Upper lobe of right lung (tissue), 1 donor: ENCODE measurements around the gene KHDRBS2. TPM values are rescaled to one million over a fixed set of nuclear protein-coding genes. Genes with fewer than 3 reads are reported as not detected.
A peak's percentile ranks its signal among the peaks of the same experiment; 100 is the strongest.
"Not testable (repeated sequence)": the region's sequence is repeated elsewhere in the genome, so short reads cannot be mapped to it uniquely, and the experiment has no call there.

Experiments used
- ATAC-seq: fragments of 200-7000 bp; cut with Tn5 transposase; one replicate; pipeline ENCODE4 v1.9.1; 2020; ENCODE audit warnings: mild to moderate bottlenecking, moderate library complexity
- DNase-seq: peaks from one replicate; pipeline ENCODE4 v3.0.0-alpha.2; 2020
- H3K27ac ChIP-seq: fragments of 200-600 bp; one replicate; pipeline ENCODE4 v1.8.0; 2022
- H3K27me3 ChIP-seq: fragments of 200-600 bp; one replicate; pipeline ENCODE4 v1.8.0; 2022; ENCODE audit warnings: mild to moderate bottlenecking
- H3K36me3 ChIP-seq: fragments of 200-600 bp; one replicate; pipeline ENCODE4 v1.8.0; 2022
- H3K4me1 ChIP-seq: fragments of 200-600 bp; one replicate; pipeline ENCODE4 v1.8.0; 2022
- H3K4me3 ChIP-seq: fragments of 200-600 bp; one replicate; pipeline ENCODE4 v1.8.0; 2022; ENCODE audit warnings: mild to moderate bottlenecking
- H3K9me3 ChIP-seq: fragments of 200-600 bp; one replicate; pipeline ENCODE4 v1.8.0; 2022
- CTCF ChIP-seq: fragments of 200-600 bp; IDR thresholded peaks from one replicate; pipeline ENCODE4 v1.8.0; 2022; ENCODE audit warnings: antibody characterized with exemption
- intact Hi-C: fragments of 100-400 bp; cut with DNase I; formaldehyde crosslinking; loops from one replicate; pipeline ENCODE4 v1.11.0; 2022
- total RNA-seq: library from RNA; stranded (reverse); fragmentation: NEBNext Ultra II Directional; extraction: Animal tissue kit (Norgen Biotek cat#: 25700); gene quantifications from one replicate; pipeline ENCODE4 v1.2.1, GENCODE V29; 2021
- donor health status: DM: no; HTN: yes; CAD: no; lungs with severe emphysema.

The KHDRBS2 gene
- total RNA-seq, 1 donor from 2014 or later = 9.4 TPM

GRCh38 chr6:61817716-61818115 lies 468.3 kb downstream of the KHDRBS2 start:
- intact Hi-C loops = no loop called here
- DNase-seq = no peak

DNA sequence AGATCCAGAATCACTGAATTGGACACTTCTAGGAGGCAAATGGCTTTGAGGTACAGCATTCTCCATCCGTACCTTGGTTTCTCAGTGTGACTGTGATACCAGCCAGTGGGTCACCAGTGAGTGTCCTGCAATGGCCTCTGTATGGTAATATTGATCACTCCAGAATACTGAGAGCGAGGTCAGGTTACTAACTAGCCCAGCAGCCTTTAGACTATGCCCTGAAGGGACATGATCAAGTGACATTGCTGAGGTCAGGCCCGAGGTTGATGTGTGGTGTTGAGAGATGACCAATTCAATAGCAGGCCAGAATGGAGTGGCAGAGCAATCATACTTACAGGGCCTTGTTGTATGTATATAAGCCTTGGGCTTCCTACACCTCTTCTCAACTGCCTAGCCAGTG lies 476.0 kb downstream of the KHDRBS2 start:
- Histone ChIP-seq H3K36me3 (no peaks in the 10 kb centered on the region), H3K4me3 (no peak overlapping the region), H3K27ac (no peak overlapping the region), H3K4me1 (no peaks in the 10 kb centered on the region), H3K27me3 (no peaks in the 10 kb centered on the region), H3K9me3 (no peaks in the 10 kb centered on the region)
- intact Hi-C loops = no loop called here
- no peak for TF ChIP-seq CTCF
- ATAC-seq = no peak
- no peak for DNase-seq

More at GRCh38 chr6:61817716-61818115, 468.3 kb downstream of the KHDRBS2 start:
- ATAC-seq = no peak
- no peak for TF ChIP-seq CTCF
- Histone ChIP-seq H3K4me3 (no peak overlapping the region), H3K27me3 (no peaks in the 10 kb centered on the region), H3K36me3 (no peaks in the 10 kb centered on the region), H3K4me1 (no peaks in the 10 kb centered on the region), H3K9me3 (no peaks in the 10 kb centered on the region), H3K27ac (no peak overlapping the region)

DNA sequence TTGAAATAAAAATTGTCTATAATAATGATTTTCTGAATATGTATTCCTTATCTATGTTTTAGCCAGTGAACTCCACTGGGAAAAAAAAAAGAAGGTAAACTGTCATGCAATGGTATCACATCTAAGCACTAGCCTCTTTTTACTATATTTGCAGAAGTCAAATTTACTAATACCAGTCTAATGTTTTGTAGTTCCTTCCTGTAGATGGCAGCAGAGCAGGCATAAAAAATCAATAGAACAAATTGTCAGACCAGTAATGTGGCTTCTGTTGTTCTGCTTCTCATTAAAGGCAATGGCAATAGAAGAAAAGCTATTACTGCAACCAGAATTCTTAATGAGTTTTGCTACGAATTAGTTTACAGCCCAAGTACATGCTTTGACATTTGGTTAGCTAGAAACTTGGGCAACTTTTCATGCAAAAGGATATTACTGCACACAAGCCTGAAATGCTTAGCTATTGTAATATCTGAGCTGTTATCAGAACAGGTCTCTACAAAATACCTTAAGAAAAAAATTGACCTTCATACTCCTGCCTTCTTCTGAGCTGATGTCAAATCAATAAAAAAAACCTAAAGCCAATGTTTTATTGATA lies 476.9 kb downstream of the KHDRBS2 start:
- Histone ChIP-seq H3K36me3 (no peaks in the 10 kb centered on the region), H3K4me3 (no peak overlapping the region), H3K27me3 (no peaks in the 10 kb centered on the region), H3K9me3 (no peaks in the 10 kb centered on the region), H3K4me1 (no peaks in the 10 kb centered on the region), H3K27ac (no peak overlapping the region)
- intact Hi-C loops = no loop called here
- peak; percentile 57 for TF ChIP-seq CTCF
- DNase-seq = no peak
- ATAC-seq = peak; percentile 53

DNA sequence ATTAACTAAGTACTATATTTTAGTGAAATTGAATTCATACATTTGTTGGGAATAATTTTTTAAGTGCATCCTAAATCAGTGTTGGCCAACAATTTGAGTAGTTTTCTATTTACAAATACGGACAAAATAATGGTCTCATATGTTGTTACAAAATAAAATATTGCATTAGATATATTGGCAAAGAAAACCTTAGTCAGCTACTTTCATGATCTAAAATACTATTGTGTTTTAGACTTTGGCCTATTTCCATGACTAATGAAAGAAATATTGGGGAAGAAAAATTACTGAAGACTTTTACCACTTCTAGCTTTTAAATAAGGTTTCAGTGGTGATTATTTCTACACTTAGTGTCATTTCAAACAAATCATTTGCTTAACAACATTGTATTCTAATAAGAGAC lies 498.0 kb downstream of the KHDRBS2 start:
- Histone ChIP-seq H3K4me1 (no peaks in the 10 kb centered on the region), H3K9me3 (no peaks in the 10 kb centered on the region), H3K36me3 (no peaks in the 10 kb centered on the region), H3K4me3 (no peak overlapping the region), H3K27me3 (no peaks in the 10 kb centered on the region), H3K27ac (no peak overlapping the region)
- no peak for TF ChIP-seq CTCF
- intact Hi-C loops = no loop called here
- DNase-seq (no peak), ATAC-seq (no peak)

- H3K27me3 ChIP-seq, H3K27ac ChIP-seq, H3K36me3 ChIP-seq, DNase-seq, H3K9me3 ChIP-seq, H3K4me3 ChIP-seq, ATAC-seq, H3K4me1 ChIP-seq, intact Hi-C loops: not testable (repeated sequence)
Measured at GRCh38 chr6:61769446-61769845, 516.6 kb downstream of the KHDRBS2 start.

DNA sequence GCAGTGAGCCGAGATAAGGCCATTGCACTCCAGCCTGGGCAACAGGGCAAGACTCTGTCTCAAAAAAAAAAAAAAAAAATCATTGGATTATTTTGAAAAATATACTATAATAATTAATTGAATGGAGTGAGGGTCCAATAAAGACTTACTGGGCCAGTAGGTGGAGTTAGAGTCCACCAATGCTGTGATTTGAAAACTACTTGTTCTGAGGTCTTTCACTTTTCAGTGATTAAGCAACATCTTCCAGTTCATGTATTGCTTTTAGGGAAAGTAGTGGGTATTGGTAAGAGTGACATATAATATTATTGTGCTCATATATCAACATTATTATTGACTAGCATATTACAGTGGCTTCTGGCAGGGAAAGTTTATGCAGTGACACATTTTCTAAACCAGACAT lies 530.3 kb downstream of the KHDRBS2 start:
- H3K27me3 ChIP-seq = no peaks in the 10 kb centered on the region
- no peak overlapping the region for H3K4me3 ChIP-seq
- no peaks in the 10 kb centered on the region for H3K36me3 ChIP-seq
- no peaks in the 10 kb centered on the region for H3K9me3 ChIP-seq
- no peak for DNase-seq
- no peak for ATAC-seq
- TF ChIP-seq CTCF = no peak
- intact Hi-C loops = no loop called here
- H3K27ac ChIP-seq = no peak overlapping the region
- H3K4me1 ChIP-seq = no peaks in the 10 kb centered on the region
